Embryonic facial prominence (tissue), 1 donor: ENCODE results near the gene CYSTM1.

Source experiments
- DNase-seq: peaks from one replicate; pipeline ENCODE4 v3.0.0-alpha.2; 2016; ENCODE audit errors: extremely low spot score

CYSTM1 gene

GRCh38 chr5:140256726-140257125 lies 81.7 kb downstream of the CYSTM1 start:
- DNase-seq, result no peak

- DNase-seq, result no peak
Observed at GRCh38 chr5:140258016-140258415, 83.0 kb downstream of the CYSTM1 start.

- DNase-seq, result no peak
Observed at GRCh38 chr5:140258873-140259272, 83.9 kb downstream of the CYSTM1 start.

- no peak for DNase-seq
Observed at GRCh38 chr5:140259500-140259899, 84.5 kb downstream of the CYSTM1 start.

- no peak for DNase-seq
Observed at GRCh38 chr5:140260089-140260656, 85.2 kb downstream of the CYSTM1 start.

- DNase-seq, result no peak
Observed at GRCh38 chr5:140261403-140262171, 86.6 kb downstream of the CYSTM1 start.

GRCh38 chr5:140262221-140262620 lies 87.2 kb downstream of the CYSTM1 start:
- DNase-seq, result no peak

GRCh38 chr5:140262839-140263238 lies 87.9 kb downstream of the CYSTM1 start:
- DNase-seq, result no peak

GRCh38 chr5:140265845-140266244 lies 90.9 kb downstream of the CYSTM1 start:
- DNase-seq, result no peak

- DNase-seq, result no peak
Observed at GRCh38 chr5:140266471-140267200, 91.6 kb downstream of the CYSTM1 start.

- no peak for DNase-seq
Observed at GRCh38 chr5:140267201-140267540, 92.2 kb downstream of the CYSTM1 start.

- DNase-seq, result no peak
Observed at GRCh38 chr5:140267559-140268018, 92.6 kb downstream of the CYSTM1 start.

- no peak for DNase-seq
Observed at GRCh38 chr5:140270008-140270407, 95.0 kb downstream of the CYSTM1 start.

GRCh38 chr5:140273401-140273877 lies 98.5 kb downstream of the CYSTM1 start:
- DNase-seq, result no peak

GRCh38 chr5:140275837-140276236 lies 100.8 kb downstream of the CYSTM1 start:
- no peak for DNase-seq

GRCh38 chr5:140282266-140282665 lies 107.3 kb downstream of the CYSTM1 start:
- DNase-seq, result no peak

- no peak for DNase-seq
Observed at GRCh38 chr5:140284013-140284412, 109.0 kb downstream of the CYSTM1 start.

GRCh38 chr5:140286424-140286823 lies 111.4 kb downstream of the CYSTM1 start:
- no peak for DNase-seq

- DNase-seq, result no peak
Observed at GRCh38 chr5:140287801-140288521, 113.0 kb downstream of the CYSTM1 start.

- no peak for DNase-seq
Observed at GRCh38 chr5:140292212-140293036, 117.4 kb downstream of the CYSTM1 start.
